GM23338 (cell line): ENCODE measurements around the gene ZNF804A. TPM values are rescaled to one million over a fixed set of nuclear protein-coding genes. Genes with fewer than 3 reads are reported as not detected.
A peak's percentile ranks its signal among the peaks of the same experiment; 100 is the strongest.

Source experiments
- ATAC-seq: fragments of 200-7000 bp; cut with Tn5 transposase; 3 replicates; pipeline ENCODE4 v1.9.1; 2020
- DNase-seq: peaks from one replicate; pipeline ENCODE4 v3.0.0-alpha.2; 2015; ENCODE audit warnings: low spot score
- H2AFZ ChIP-seq: fragments of 200-600 bp; sonication (generic); 2 replicates; pipeline ENCODE4 v1.8.0; 2016; ENCODE audit warnings: antibody characterized with exemption, mild to moderate bottlenecking, moderate library complexity
- H3F3A ChIP-seq: fragments of 200-600 bp; sonication (generic); replicated peaks from 2 replicates; pipeline ENCODE4 v1.8.0; 2017; ENCODE audit warnings: antibody characterized with exemption, mixed run types, low read depth
- H3K27ac ChIP-seq: fragments of 200-600 bp; sonication (generic); 2 replicates; pipeline ENCODE4 v1.6.1; 2016; ENCODE audit warnings: low read depth
- H3K27me3 ChIP-seq: fragments of 200-600 bp; sonication (generic); 2 replicates; pipeline ENCODE4 v1.8.0; 2016; ENCODE audit warnings: mild to moderate bottlenecking, mixed run types, moderate library complexity; ENCODE audit not compliant: insufficient read depth
- H3K36me3 ChIP-seq: fragments of 200-600 bp; sonication (generic); 2 replicates; pipeline ENCODE4 v1.8.0; 2016; ENCODE audit warnings: mild to moderate bottlenecking; ENCODE audit not compliant: insufficient read depth
- H3K4me1 ChIP-seq: fragments of 200-600 bp; sonication (generic); 2 replicates; pipeline ENCODE4 v1.8.0; 2016; ENCODE audit warnings: mild to moderate bottlenecking, moderate library complexity; ENCODE audit not compliant: insufficient read depth
- H3K4me2 ChIP-seq: fragments of 200-600 bp; sonication (generic); 2 replicates; pipeline ENCODE4 v1.7.1; 2017; ENCODE audit warnings: mixed run types
- H3K4me3 ChIP-seq: fragments of 200-600 bp; sonication (generic); 2 replicates; pipeline ENCODE4 v1.6.1; 2016; ENCODE audit warnings: mixed run types
- H3K79me2 ChIP-seq: fragments of 200-600 bp; sonication (generic); replicated peaks from 2 replicates; pipeline ENCODE4 v1.8.0; 2017; ENCODE audit warnings: mild to moderate bottlenecking; ENCODE audit not compliant: insufficient read depth
- H3K9me2 ChIP-seq: fragments of 200-600 bp; sonication (generic); 2 replicates; pipeline ENCODE4 v1.8.0; 2017; ENCODE audit not compliant: insufficient read depth
- H4K20me1 ChIP-seq: fragments of 200-600 bp; sonication (generic); replicated peaks from 2 replicates; pipeline ENCODE4 v1.8.0; 2017; ENCODE audit warnings: mild to moderate bottlenecking; ENCODE audit not compliant: insufficient read depth
- H3K27ac Mint-ChIP-seq: 2 replicates; pipeline ENCODE4 v1.8.0; 2020; ENCODE audit warnings: inconsistent platforms, mild to moderate bottlenecking, moderate library complexity, mixed read lengths
- H3K27me3 Mint-ChIP-seq: 3 replicates; pipeline ENCODE4 v1.8.0; 2022; ENCODE audit warnings: low read depth, mild to moderate bottlenecking, moderate library complexity, mixed read lengths, inconsistent platforms; ENCODE audit not compliant: insufficient read depth, poor library complexity
- H3K36me3 Mint-ChIP-seq: 3 replicates; pipeline ENCODE4 v1.8.0; 2021; ENCODE audit warnings: low read depth, mild to moderate bottlenecking, inconsistent platforms, moderate library complexity, mixed read lengths
- H3K4me1 Mint-ChIP-seq: 3 replicates; pipeline ENCODE4 v1.8.0; 2020; ENCODE audit warnings: mild to moderate bottlenecking, inconsistent platforms, mixed read lengths
- H3K4me3 Mint-ChIP-seq: 3 replicates; pipeline ENCODE4 v1.8.0; 2021; ENCODE audit warnings: moderate library complexity, mild to moderate bottlenecking, inconsistent platforms, mixed read lengths
- H3K9me3 Mint-ChIP-seq: 3 replicates; pipeline ENCODE4 v1.8.0; 2020; ENCODE audit warnings: moderate library complexity, mild to moderate bottlenecking, inconsistent platforms, mixed read lengths
- CREB1 ChIP-seq: fragments of 250-450 bp; sonication (Bioruptor Pico); IDR thresholded peaks from 2 replicates; pipeline ENCODE4 v1.5.0; 2020; ENCODE audit warnings: low read depth, mild to moderate bottlenecking, moderate library complexity
- ETS1 ChIP-seq: IDR thresholded peaks from 2 replicates; pipeline ENCODE4 v1.6.1; 2016; ENCODE audit warnings: antibody characterized with exemption
- EZH2phosphoT487 ChIP-seq: fragments of 200-600 bp; sonication (generic); IDR thresholded peaks from one replicate; pipeline ENCODE4 v1.8.1; 2018; ENCODE audit warnings: antibody characterized with exemption; ENCODE audit not compliant: unreplicated experiment
- JUNB ChIP-seq: IDR thresholded peaks from one replicate; pipeline ENCODE4 v1.6.1; 2016; ENCODE audit warnings: antibody characterized with exemption; ENCODE audit not compliant: unreplicated experiment
- NANOG ChIP-seq: IDR thresholded peaks from 2 replicates; pipeline ENCODE4 v1.6.1; 2016; ENCODE audit warnings: antibody characterized with exemption, borderline replicate concordance
- REST ChIP-seq: IDR thresholded peaks from one replicate; pipeline ENCODE4 v1.6.1; 2018; ENCODE audit warnings: antibody characterized with exemption; ENCODE audit not compliant: unreplicated experiment
- STAT1 ChIP-seq: IDR thresholded peaks from one replicate; pipeline ENCODE4 v1.6.1; 2016; ENCODE audit warnings: antibody characterized with exemption; ENCODE audit not compliant: unreplicated experiment
- ZNF114 ChIP-seq: fragments of 250-450 bp; sonication (Bioruptor Pico); IDR thresholded peaks from 2 replicates; pipeline ENCODE4 v1.5.0; 2020; ENCODE audit warnings: mild to moderate bottlenecking, moderate library complexity
- ZNF331 ChIP-seq: fragments of 250-450 bp; sonication (Bioruptor Pico); IDR thresholded peaks from 2 replicates; pipeline ENCODE4 v1.5.0; 2020; ENCODE audit warnings: low read depth, mild to moderate bottlenecking, moderate library complexity
- polyA plus RNA-seq: library from polyadenylated mRNA; unstranded; fragments of >200 nt; fragmentation: Nextera tagmentation; extraction: Ambion mirVana; gene quantifications from 2 replicates; pipeline ENCODE4 v1.2.1, GENCODE V29; 2016
- total RNA-seq: library from RNA; depleted of rRNA; stranded (reverse); fragments of >200 nt; shearing (Covaris generic); gene quantifications from 2 replicates; pipeline ENCODE4 v1.2.3, GENCODE V29; 2014
- TF ChIP-seq, protein P1 (sequence below), 2 experiments: fragments of 200-600 bp in 1 of 2; sonication (generic) in 1 of 2; conservative IDR thresholded peaks; 2 replicates each; pipeline versions ENCODE4 v1.5.1 to v1.6.1; 2016 to 2017; ENCODE audit warnings: antibody characterized with exemption in 2 of 2, low read depth in 2 of 2, mild to moderate bottlenecking in 2 of 2, moderate library complexity in 1 of 2

The ZNF804A gene
- total and polyA plus RNA-seq, 2 experiments from 2014 or later = not detected

DNA sequence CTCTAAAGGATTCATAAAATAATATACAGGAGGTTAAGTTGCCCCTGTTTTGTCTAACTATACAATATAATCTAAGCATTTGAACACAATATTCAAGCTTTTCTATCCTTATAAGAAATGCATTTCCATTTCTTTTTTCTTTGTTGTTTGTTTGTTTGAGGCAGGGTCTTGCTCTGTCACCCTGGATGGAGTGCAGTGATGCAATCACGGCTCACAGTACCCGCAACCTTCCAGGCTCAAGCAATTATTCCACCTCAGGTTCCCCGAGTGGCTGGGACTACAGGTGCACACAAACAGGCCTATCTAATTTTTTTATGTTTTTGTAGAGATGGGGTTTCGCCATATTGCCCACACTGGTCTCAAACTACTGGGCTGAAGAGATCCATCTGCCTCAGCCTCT, 307.8 kb downstream of the ZNF804A start:
- H4K20me1 ChIP-seq = no peaks in the 10 kb centered on the region
- Mint-ChIP-seq H3K4me1 (peaks cover 21% of the 10 kb centered on the region; the same call in 2 of the 3 replicates), H3K36me3 (no peaks in the 10 kb centered on the region), H3K27me3 (no peaks in the 10 kb centered on the region), H3K4me3 (no peak overlapping the region), H3K27ac (no peak overlapping the region), H3K9me3 (peaks cover under 1% of the 10 kb centered on the region; the same call in 1 of the 3 replicates)
- H3K4me2 ChIP-seq = no peak overlapping the region
- H3K27ac ChIP-seq = no peak overlapping the region
- H2AFZ ChIP-seq = peak overlapping the region; percentile 9; the same call in 1 of the 2 replicates
- no peaks in the 10 kb centered on the region for H3K36me3 ChIP-seq
- DNase-seq (no peak), ATAC-seq (no peak)
- no peaks in the 10 kb centered on the region for H3K27me3 ChIP-seq
- H3K9me2 ChIP-seq = no peaks in the 10 kb centered on the region
- H3K4me3 ChIP-seq = no peak overlapping the region
- TF ChIP-seq ZNF331 = no peak
- TF ChIP-seq JUNB = no peak
- TF ChIP-seq ETS1 = no peak
- TF ChIP-seq STAT1 = no peak
- TF ChIP-seq, protein P1, sequence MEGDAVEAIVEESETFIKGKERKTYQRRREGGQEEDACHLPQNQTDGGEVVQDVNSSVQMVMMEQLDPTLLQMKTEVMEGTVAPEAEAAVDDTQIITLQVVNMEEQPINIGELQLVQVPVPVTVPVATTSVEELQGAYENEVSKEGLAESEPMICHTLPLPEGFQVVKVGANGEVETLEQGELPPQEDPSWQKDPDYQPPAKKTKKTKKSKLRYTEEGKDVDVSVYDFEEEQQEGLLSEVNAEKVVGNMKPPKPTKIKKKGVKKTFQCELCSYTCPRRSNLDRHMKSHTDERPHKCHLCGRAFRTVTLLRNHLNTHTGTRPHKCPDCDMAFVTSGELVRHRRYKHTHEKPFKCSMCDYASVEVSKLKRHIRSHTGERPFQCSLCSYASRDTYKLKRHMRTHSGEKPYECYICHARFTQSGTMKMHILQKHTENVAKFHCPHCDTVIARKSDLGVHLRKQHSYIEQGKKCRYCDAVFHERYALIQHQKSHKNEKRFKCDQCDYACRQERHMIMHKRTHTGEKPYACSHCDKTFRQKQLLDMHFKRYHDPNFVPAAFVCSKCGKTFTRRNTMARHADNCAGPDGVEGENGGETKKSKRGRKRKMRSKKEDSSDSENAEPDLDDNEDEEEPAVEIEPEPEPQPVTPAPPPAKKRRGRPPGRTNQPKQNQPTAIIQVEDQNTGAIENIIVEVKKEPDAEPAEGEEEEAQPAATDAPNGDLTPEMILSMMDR (conservative IDR thresholded peaks at IDR 0.05; ENCODE audit: low read depth in 2 of 2) = no peak
- no peak for TF ChIP-seq EZH2phosphoT487
- TF ChIP-seq CREB1 (CRISPR knock-in tag) = no peak
- TF ChIP-seq ZNF114 (CRISPR knock-in tag) = no peak
- TF ChIP-seq REST = no peak
- no peaks in the 10 kb centered on the region for H3F3A ChIP-seq
- H3K4me1 ChIP-seq = peaks cover 12% of the 10 kb centered on the region; the same call in 1 of the 2 replicates
- H3K79me2 ChIP-seq = no peaks in the 10 kb centered on the region

GRCh38 chr2:184906709-184907108, 308.4 kb downstream of the ZNF804A start:
- ATAC-seq (peak; percentile 29; the same call in 2 of the 3 replicates), DNase-seq (peak; percentile 54)
- no peaks in the 10 kb centered on the region for H3K36me3 Mint-ChIP-seq
- Histone ChIP-seq H3K9me2 (no peaks in the 10 kb centered on the region), H3K36me3 (no peaks in the 10 kb centered on the region), H3K4me2 (no peak overlapping the region), H3K4me1 (peaks cover 12% of the 10 kb centered on the region; the same call in 1 of the 2 replicates), H3K27ac (no peak overlapping the region), H4K20me1 (no peaks in the 10 kb centered on the region), H2AFZ (peak overlapping the region; percentile 9; the same call in 1 of the 2 replicates), H3K79me2 (no peaks in the 10 kb centered on the region), H3F3A (no peaks in the 10 kb centered on the region), H3K4me3 (no peak overlapping the region), H3K27me3 (no peaks in the 10 kb centered on the region)
- no peak overlapping the region for H3K4me3 Mint-ChIP-seq
- peaks cover 2% of the 10 kb centered on the region; the same call in 1 of the 3 replicates for H3K9me3 Mint-ChIP-seq
- H3K27ac Mint-ChIP-seq = no peak overlapping the region
- no peaks in the 10 kb centered on the region for H3K27me3 Mint-ChIP-seq
- peaks cover 21% of the 10 kb centered on the region; the same call in 2 of the 3 replicates for H3K4me1 Mint-ChIP-seq
- TF ChIP-seq REST (no peak), NANOG (no peak), ETS1 (no peak), CREB1 (CRISPR knock-in tag) (no peak), EZH2phosphoT487 (no peak)
- TF ChIP-seq, protein P1 (conservative IDR thresholded peaks at IDR 0.05; ENCODE audit: low read depth in 2 of 2) = no peak
